Measurements from ENCODE around the gene PMFBP1.

GRCh38 chr16:72128701-72129100, 43.3 kb downstream of the PMFBP1 start:
- TF ChIP-seq HDGF (IDR thresholded peaks at IDR 0.05; ENCODE audit: borderline replicate concordance), result no peak
- TF ChIP-seq L3MBTL2 (conservative IDR thresholded peaks at IDR 0.05), result no peak
- no peak for TF ChIP-seq FOXK2 (IDR thresholded peaks at IDR 0.05)
- no peak for TF ChIP-seq BHLHE40 (IDR thresholded peaks at IDR 0.05; ENCODE audit: borderline replicate concordance)
- TF ChIP-seq ELF4 (IDR thresholded peaks at IDR 0.05), result no peak
- TF ChIP-seq FOXM1 (IDR thresholded peaks at IDR 0.05; ENCODE audit: borderline replicate concordance), result no peak
- TF ChIP-seq FOXA1 (IDR thresholded peaks at IDR 0.05), result no peak
- TF ChIP-seq NFRKB (IDR thresholded peaks at IDR 0.05), result no peak
- TF ChIP-seq SUZ12 (IDR thresholded peaks at IDR 0.05), result no peak
- no peak for TF ChIP-seq PKNOX1 (IDR thresholded peaks at IDR 0.05)
- TF ChIP-seq CTBP1 (IDR thresholded peaks at IDR 0.05; ENCODE audit: borderline replicate concordance), result no peak
- TF ChIP-seq SP1 (IDR thresholded peaks at IDR 0.05), result no peak
- no peak for TF ChIP-seq TARDBP (IDR thresholded peaks at IDR 0.05)
